HepG2 (cell line): ENCODE measurements around the gene STOM. TPM values are rescaled to one million over a fixed set of nuclear protein-coding genes. Genes with fewer than 3 reads are reported as not detected.

Experiments
- BHLHE40 ChIP-seq: IDR thresholded peaks from 2 replicates; pipeline ENCODE4 v1.6.1; 2011; ENCODE audit warnings: low read length, improper control_type of control experiment
- CHCHD3 ChIP-seq: sonication (generic); formaldehyde crosslinking; IDR thresholded peaks from 2 replicates; pipeline ENCODE4 v1.8.0; 2022; ENCODE audit warnings: mild to moderate bottlenecking, missing genetic modification reagents, moderate library complexity
- MAF1 ChIP-seq: sonication (generic); formaldehyde crosslinking; IDR thresholded peaks from 2 replicates; pipeline ENCODE4 v1.5.0; 2020; ENCODE audit warnings: missing genetic modification reagents, borderline replicate concordance
- MTF2 ChIP-seq: sonication (generic); formaldehyde crosslinking; IDR thresholded peaks from 2 replicates; pipeline ENCODE4 v1.5.0; 2020; ENCODE audit warnings: missing genetic modification reagents, borderline replicate concordance
- NAIF1 ChIP-seq: sonication (generic); formaldehyde crosslinking; IDR thresholded peaks from 2 replicates; pipeline ENCODE4 v1.5.0; 2020; ENCODE audit warnings: mild to moderate bottlenecking, missing genetic modification reagents, borderline replicate concordance
- NFATC3 ChIP-seq: sonication (generic); formaldehyde crosslinking; IDR thresholded peaks from 2 replicates; pipeline ENCODE4 v1.5.1; 2020; ENCODE audit warnings: mild to moderate bottlenecking, missing genetic modification reagents
- NFIC ChIP-seq: IDR thresholded peaks from 2 replicates; pipeline ENCODE4 v1.6.1; 2012; ENCODE audit warnings: mild to moderate bottlenecking, low read length, inconsistent platforms
- NR2F1 ChIP-seq, 2 experiments: fragments of 450-650 bp in 1 of 2; formaldehyde crosslinking in 1 of 2; IDR thresholded peaks; 2 replicates each; pipeline versions ENCODE4 v1.5.0 to v1.6.1; 2016 to 2020; ENCODE audit warnings: mild to moderate bottlenecking in 1 of 2, missing compliant biosample characterization in 1 of 2, missing genetic modification reagents in 1 of 2, moderate library complexity in 1 of 2
- PAWR ChIP-seq: sonication (generic); formaldehyde crosslinking; IDR thresholded peaks from 2 replicates; pipeline ENCODE4 v1.4.0; 2020; ENCODE audit warnings: missing genetic modification reagents, mild to moderate bottlenecking, borderline replicate concordance
- PHB2 ChIP-seq: fragments of 450-650 bp; IDR thresholded peaks from 2 replicates; pipeline ENCODE4 v1.6.1; 2018; ENCODE audit not compliant: partially characterized antibody
- PHF8 ChIP-seq: sonication (generic); formaldehyde crosslinking; IDR thresholded peaks from 2 replicates; pipeline ENCODE4 v1.5.0; 2020; ENCODE audit warnings: missing genetic modification reagents
- SIN3A ChIP-seq: IDR thresholded peaks from 2 replicates; pipeline ENCODE4 v1.6.1; 2011; ENCODE audit warnings: low read depth, mild to moderate bottlenecking, control low read depth, low read length, borderline replicate concordance
- ZC3H13 ChIP-seq: sonication (generic); formaldehyde crosslinking; IDR thresholded peaks from 2 replicates; pipeline ENCODE4 v1.8.1; 2023; ENCODE audit warnings: mild to moderate bottlenecking, missing genetic modification reagents, moderate library complexity
- ZNF207 ChIP-seq: fragments of 450-650 bp; IDR thresholded peaks from 2 replicates; pipeline ENCODE4 v1.6.1; 2016; ENCODE audit warnings: antibody characterized with exemption, borderline replicate concordance
- ZNF251 ChIP-seq: sonication (generic); formaldehyde crosslinking; IDR thresholded peaks from 2 replicates; pipeline ENCODE4 v1.9.0; 2021; ENCODE audit warnings: mild to moderate bottlenecking, missing genetic modification reagents
- ZNF577 ChIP-seq: sonication (generic); formaldehyde crosslinking; IDR thresholded peaks from 2 replicates; pipeline ENCODE4 v1.4.0; 2020; ENCODE audit warnings: mild to moderate bottlenecking, low read depth, missing genetic modification reagents, borderline replicate concordance
- polyA plus RNA-seq, 8 experiments: library from polyadenylated mRNA; depleted of rRNA in 3 of 8; stranded (reverse) in 7 of 8; unstranded in 1 of 8; fragments of >200 nt; fragmentation: Illumina TruSeq in 4 of 8; extraction: Trizol in 4 of 8; gene quantifications; 2 replicates each; pipeline versions ENCODE4 v1.2.1 to v1.2.3, GENCODE V29; 2011 to 2016; ENCODE audit warnings: low read depth in 4 of 8, missing spikeins in 1 of 8, mixed read lengths in 1 of 8; ENCODE audit not compliant: insufficient read depth in 1 of 8
- total RNA-seq, 5 experiments: library from RNA; depleted of rRNA; stranded (reverse); fragments of >200 nt; fragmentation: Illumina TruSeq; extraction: Trizol; gene quantifications; 2 replicates each; pipeline ENCODE4 v1.2.3, GENCODE V29; 2016; ENCODE audit warnings: low read depth in 1 of 5
- TF ChIP-seq, protein P1 (sequence below): sonication (generic); formaldehyde crosslinking; conservative IDR thresholded peaks from 2 replicates; pipeline ENCODE4 v1.4.0; 2020; ENCODE audit warnings: mild to moderate bottlenecking, missing genetic modification reagents, moderate library complexity
- TF ChIP-seq, protein P2 (sequence below): sonication (generic); formaldehyde crosslinking; IDR thresholded peaks from 2 replicates; pipeline ENCODE4 v1.5.1; 2020; ENCODE audit warnings: mild to moderate bottlenecking, missing genetic modification reagents, moderate library complexity
- TF ChIP-seq, protein P3 (sequence below): sonication (generic); formaldehyde crosslinking; IDR thresholded peaks from 2 replicates; pipeline ENCODE4 v1.4.0; 2020; ENCODE audit warnings: missing genetic modification reagents
- TF ChIP-seq, protein P4 (sequence below): IDR thresholded peaks from 2 replicates; pipeline ENCODE4 v1.6.1; 2016; ENCODE audit warnings: missing compliant biosample characterization, missing genetic modification reagents, borderline replicate concordance
- TF ChIP-seq, protein P5 (sequence below): IDR thresholded peaks from 2 replicates; pipeline ENCODE4 v1.6.1; 2012; ENCODE audit warnings: low read depth, low read length, improper control_type of control experiment

Gene STOM
- total and polyA plus RNA-seq, 2 of the 13 experiments (the other 11 are each of a cell fraction or from before 2014, with no cell fraction given), result 43.6 to 165 TPM

DNA sequence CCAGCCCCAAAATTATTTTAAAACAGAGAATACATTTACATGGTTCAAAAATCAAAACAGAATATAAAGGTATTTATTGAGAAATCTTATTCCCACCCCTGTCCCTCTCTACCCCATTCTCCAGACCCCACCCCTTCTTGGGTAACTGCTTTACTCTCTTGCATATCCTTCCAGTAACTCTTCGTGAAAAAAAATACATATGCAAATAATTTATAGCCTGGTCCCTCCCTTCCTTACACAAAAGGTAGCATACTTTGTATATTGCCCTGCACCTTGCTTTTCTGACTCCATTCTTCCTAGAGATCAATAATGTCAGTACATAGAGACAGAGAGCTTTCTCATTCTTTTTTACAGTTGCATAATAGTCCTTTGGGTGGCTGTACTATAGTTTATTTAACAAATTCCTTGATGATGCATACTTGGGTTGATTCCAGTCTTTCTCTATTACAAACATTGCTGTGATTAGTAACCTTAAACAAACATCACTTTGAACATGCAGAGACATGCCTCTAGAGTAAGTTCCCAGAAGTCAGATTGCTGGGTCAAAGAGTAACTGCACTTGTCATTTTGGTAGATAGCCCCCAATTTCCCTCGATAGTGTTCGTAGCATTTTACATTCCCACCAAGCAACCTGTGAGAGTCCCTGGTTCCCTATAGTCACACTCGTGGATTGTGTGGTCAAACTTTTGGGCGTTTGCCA is 47.9 kb downstream of the STOM start (continued):
- TF ChIP-seq NR2F1 (CRISPR knock-in tag; IDR thresholded peaks at IDR 0.05), result peak; percentile 35 to 85; a peak in 3 of 4 replicates
- TF ChIP-seq SIN3A, result no peak
- TF ChIP-seq PHB2, result no peak
- TF ChIP-seq MAF1, result no peak
- TF ChIP-seq ZC3H13 (CRISPR knock-in tag), result no peak
- TF ChIP-seq, protein P1, sequence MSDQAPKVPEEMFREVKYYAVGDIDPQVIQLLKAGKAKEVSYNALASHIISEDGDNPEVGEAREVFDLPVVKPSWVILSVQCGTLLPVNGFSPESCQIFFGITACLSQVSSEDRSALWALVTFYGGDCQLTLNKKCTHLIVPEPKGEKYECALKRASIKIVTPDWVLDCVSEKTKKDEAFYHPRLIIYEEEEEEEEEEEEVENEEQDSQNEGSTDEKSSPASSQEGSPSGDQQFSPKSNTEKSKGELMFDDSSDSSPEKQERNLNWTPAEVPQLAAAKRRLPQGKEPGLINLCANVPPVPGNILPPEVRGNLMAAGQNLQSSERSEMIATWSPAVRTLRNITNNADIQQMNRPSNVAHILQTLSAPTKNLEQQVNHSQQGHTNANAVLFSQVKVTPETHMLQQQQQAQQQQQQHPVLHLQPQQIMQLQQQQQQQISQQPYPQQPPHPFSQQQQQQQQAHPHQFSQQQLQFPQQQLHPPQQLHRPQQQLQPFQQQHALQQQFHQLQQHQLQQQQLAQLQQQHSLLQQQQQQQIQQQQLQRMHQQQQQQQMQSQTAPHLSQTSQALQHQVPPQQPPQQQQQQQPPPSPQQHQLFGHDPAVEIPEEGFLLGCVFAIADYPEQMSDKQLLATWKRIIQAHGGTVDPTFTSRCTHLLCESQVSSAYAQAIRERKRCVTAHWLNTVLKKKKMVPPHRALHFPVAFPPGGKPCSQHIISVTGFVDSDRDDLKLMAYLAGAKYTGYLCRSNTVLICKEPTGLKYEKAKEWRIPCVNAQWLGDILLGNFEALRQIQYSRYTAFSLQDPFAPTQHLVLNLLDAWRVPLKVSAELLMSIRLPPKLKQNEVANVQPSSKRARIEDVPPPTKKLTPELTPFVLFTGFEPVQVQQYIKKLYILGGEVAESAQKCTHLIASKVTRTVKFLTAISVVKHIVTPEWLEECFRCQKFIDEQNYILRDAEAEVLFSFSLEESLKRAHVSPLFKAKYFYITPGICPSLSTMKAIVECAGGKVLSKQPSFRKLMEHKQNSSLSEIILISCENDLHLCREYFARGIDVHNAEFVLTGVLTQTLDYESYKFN (CRISPR knock-in tag), result peak; percentile 93
- no peak for TF ChIP-seq CHCHD3 (CRISPR knock-in tag)
- TF ChIP-seq NAIF1, result no peak
- no peak for TF ChIP-seq BHLHE40
- TF ChIP-seq, protein P2, sequence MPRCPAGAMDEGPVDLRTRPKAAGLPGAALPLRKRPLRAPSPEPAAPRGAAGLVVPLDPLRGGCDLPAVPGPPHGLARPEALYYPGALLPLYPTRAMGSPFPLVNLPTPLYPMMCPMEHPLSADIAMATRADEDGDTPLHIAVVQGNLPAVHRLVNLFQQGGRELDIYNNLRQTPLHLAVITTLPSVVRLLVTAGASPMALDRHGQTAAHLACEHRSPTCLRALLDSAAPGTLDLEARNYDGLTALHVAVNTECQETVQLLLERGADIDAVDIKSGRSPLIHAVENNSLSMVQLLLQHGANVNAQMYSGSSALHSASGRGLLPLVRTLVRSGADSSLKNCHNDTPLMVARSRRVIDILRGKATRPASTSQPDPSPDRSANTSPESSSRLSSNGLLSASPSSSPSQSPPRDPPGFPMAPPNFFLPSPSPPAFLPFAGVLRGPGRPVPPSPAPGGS (CRISPR knock-in tag), result no peak
- TF ChIP-seq, protein P3, sequence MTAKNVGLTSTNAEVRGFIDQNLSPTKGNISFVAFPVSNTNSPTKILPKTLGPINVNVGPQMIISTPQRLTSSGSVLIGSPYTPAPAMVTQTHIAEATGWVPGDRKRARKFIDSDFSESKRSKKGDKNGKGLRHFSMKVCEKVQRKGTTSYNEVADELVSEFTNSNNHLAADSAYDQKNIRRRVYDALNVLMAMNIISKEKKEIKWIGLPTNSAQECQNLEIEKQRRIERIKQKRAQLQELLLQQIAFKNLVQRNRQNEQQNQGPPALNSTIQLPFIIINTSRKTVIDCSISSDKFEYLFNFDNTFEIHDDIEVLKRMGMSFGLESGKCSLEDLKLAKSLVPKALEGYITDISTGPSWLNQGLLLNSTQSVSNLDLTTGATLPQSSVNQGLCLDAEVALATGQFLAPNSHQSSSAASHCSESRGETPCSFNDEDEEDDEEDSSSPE (CRISPR knock-in tag), result 0 out of 2 replicates have a peak, but pooled peaks have one; percentile 19
- TF ChIP-seq, protein P4, sequence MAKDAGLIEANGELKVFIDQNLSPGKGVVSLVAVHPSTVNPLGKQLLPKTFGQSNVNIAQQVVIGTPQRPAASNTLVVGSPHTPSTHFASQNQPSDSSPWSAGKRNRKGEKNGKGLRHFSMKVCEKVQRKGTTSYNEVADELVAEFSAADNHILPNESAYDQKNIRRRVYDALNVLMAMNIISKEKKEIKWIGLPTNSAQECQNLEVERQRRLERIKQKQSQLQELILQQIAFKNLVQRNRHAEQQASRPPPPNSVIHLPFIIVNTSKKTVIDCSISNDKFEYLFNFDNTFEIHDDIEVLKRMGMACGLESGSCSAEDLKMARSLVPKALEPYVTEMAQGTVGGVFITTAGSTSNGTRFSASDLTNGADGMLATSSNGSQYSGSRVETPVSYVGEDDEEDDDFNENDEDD (CRISPR knock-in tag), result no peak; the same call in 1 of the 2 replicates
- TF ChIP-seq ZNF577, result no peak
- no peak for TF ChIP-seq MTF2 (CRISPR knock-in tag)
- TF ChIP-seq, protein P5, sequence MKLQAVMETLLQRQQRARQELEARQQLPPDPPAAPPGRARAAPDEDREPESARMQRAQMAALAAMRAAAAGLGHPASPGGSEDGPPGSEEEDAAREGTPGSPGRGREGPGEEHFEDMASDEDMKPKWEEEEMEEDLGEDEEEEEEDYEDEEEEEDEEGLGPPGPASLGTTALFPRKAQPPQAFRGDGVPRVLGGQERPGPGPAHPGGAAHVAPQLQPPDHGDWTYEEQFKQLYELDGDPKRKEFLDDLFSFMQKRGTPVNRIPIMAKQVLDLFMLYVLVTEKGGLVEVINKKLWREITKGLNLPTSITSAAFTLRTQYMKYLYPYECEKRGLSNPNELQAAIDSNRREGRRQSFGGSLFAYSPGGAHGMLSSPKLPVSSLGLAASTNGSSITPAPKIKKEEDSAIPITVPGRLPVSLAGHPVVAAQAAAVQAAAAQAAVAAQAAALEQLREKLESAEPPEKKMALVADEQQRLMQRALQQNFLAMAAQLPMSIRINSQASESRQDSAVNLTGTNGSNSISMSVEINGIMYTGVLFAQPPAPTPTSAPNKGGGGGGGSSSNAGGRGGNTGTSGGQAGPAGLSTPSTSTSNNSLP, result peak; percentile 100
- TF ChIP-seq PHF8, result no peak
- TF ChIP-seq NFIC, result peak; percentile 96
- no peak for TF ChIP-seq NFATC3 (CRISPR knock-in tag)
- TF ChIP-seq ZNF251 (CRISPR knock-in tag), result no peak
- TF ChIP-seq PAWR, result no peak
- TF ChIP-seq ZNF207, result no peak
